ENCODE results near the gene CRTC1.

GRCh38 chr19:18635831-18636182 lies 47.7 kb upstream of the CRTC1 start:
- TF ChIP-seq CTCF (IDR thresholded peaks at IDR 0.05) (no peak), ZFX (IDR thresholded peaks at IDR 0.05; ENCODE audit: borderline replicate concordance) (no peak)
